Measurements from ENCODE around the gene EIF5AL1.

DNA sequence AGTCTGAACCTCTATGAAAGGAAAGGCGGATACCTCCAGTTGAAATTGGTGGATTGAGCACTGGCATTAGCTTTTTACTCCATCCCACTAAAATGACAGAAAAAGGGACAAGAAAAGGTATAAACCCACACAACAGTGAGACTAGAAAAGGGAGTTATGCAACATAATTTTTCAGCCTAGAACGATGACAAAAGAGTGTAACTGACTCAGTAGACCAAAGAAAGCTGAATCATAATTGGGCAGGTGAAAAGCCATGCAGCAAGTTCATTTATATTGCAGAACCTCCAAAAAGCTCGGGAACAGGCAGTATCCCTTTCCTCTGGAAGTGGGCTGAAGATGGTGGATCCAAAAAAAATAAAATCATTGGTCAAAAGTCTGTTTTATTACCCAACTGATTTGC lies 36.5 kb upstream of the EIF5AL1 start:
- TF ChIP-seq EZH2 (IDR thresholded peaks at IDR 0.05; ENCODE audit: borderline replicate concordance, insufficient read depth, low read depth, low read length, poor library complexity, severe bottlenecking) (no peak), CTCF (IDR thresholded peaks at IDR 0.05) (no peak)
